Head of caudate nucleus (tissue), 42 donors: ENCODE results near the gene URAD.

Experiments used
- DNase-seq, 42 donors: peaks; one replicate each; pipeline versions ENCODE4 v3.0.0 to v3.0.0-alpha.2; 2020 to 2021; ENCODE audit warnings: mixed read lengths in 7 of 42
- intact Hi-C: fragments of 100-400 bp; cut with DNase I; formaldehyde crosslinking; loops from one replicate; pipeline ENCODE4 v1.15.0; 2022

Gene URAD

DNA sequence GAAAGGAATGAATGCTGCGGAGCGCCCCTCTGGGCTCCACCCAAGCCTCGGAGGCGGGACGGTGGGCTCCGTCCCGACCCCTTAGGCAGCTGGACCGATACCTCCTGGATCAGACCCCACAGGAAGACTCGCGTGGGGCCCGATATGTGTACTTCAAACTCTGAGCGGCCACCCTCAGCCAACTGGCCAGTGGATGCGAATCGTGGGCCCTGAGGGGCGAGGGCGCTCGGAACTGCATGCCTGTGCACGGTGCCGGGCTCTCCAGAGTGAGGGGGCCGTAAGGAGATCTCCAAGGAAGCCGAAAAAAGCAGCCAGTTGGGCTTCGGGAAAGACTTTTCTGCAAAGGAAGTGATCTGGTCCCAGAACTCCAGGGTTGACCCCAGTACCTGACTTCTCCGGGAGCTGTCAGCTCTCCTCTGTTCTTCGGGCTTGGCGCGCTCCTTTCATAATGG lies 60.1 kb downstream of the URAD start:
- no peak for DNase-seq
- intact Hi-C loops, result no loop called here
